NCI-H446 (cell line): ENCODE results near the gene PLEKHF1.

ENCODE experiments used
- DNase-seq, 2 experiments: peaks; one replicate each; lab custom pipeline; 2025; lab: John Stamatoyannopoulos, UW

PLEKHF1 gene

GRCh38 chr19:29634423-29635130 is 30.7 kb upstream of the PLEKHF1 start:
- no peak for DNase-seq

- DNase-seq: no peak
These were observed 29.3 kb upstream of the PLEKHF1 start for GRCh38 chr19:29635963-29636362.

GRCh38 chr19:29636553-29637360 is 28.5 kb upstream of the PLEKHF1 start:
- no peak for DNase-seq

- DNase-seq: no peak
These were observed 26.2 kb upstream of the PLEKHF1 start for GRCh38 chr19:29639086-29639485.

- DNase-seq: no peak
These were observed 25.0 kb upstream of the PLEKHF1 start for GRCh38 chr19:29640231-29640630.

GRCh38 chr19:29641597-29641996 is 23.7 kb upstream of the PLEKHF1 start:
- no peak for DNase-seq

GRCh38 chr19:29643361-29643935 is 21.8 kb upstream of the PLEKHF1 start:
- no peak for DNase-seq

GRCh38 chr19:29644210-29644609 is 21.1 kb upstream of the PLEKHF1 start:
- DNase-seq: no peak

- DNase-seq: no peak
These were observed 19.8 kb upstream of the PLEKHF1 start for GRCh38 chr19:29645491-29645867.

- no peak for DNase-seq
These were observed 19.4 kb upstream of the PLEKHF1 start for GRCh38 chr19:29645911-29646310.

- DNase-seq: no peak
These were observed 14.4 kb upstream of the PLEKHF1 start for GRCh38 chr19:29650772-29651387.

- DNase-seq: no peak
These were observed 13.5 kb upstream of the PLEKHF1 start for GRCh38 chr19:29651622-29652394.

GRCh38 chr19:29653398-29653797 is 11.9 kb upstream of the PLEKHF1 start:
- no peak for DNase-seq

- DNase-seq: no peak
These were observed 9.5 kb upstream of the PLEKHF1 start for GRCh38 chr19:29655648-29656335.

GRCh38 chr19:29658221-29658991 is 6.9 kb upstream of the PLEKHF1 start:
- no peak for DNase-seq

GRCh38 chr19:29660835-29661234 is 4.4 kb upstream of the PLEKHF1 start:
- no peak for DNase-seq

- DNase-seq: no peak
These were observed 3.0 kb upstream of the PLEKHF1 start for GRCh38 chr19:29662278-29662603.

- DNase-seq: peak in 1 of 2 experiments; percentile 21
These were observed 2.5 kb upstream of the PLEKHF1 start for GRCh38 chr19:29662604-29663404.

- DNase-seq: no peak
These were observed 1.2 kb upstream of the PLEKHF1 start for GRCh38 chr19:29663861-29664752.
